HepG2 (cell line): ENCODE data around the gene ARMC5. TPM values are rescaled to one million over a fixed set of nuclear protein-coding genes. Genes with fewer than 3 reads are reported as not detected.

ENCODE experiments used
- ETV6 ChIP-seq: sonication (generic); formaldehyde crosslinking; conservative IDR thresholded peaks from 2 replicates; pipeline ENCODE4 v1.4.0; 2020; ENCODE audit warnings: missing genetic modification reagents
- FOXO4 ChIP-seq: sonication (generic); formaldehyde crosslinking; conservative IDR thresholded peaks from 2 replicates; pipeline ENCODE4 v1.8.1; 2023; ENCODE audit warnings: missing genetic modification reagents
- GABPB1 ChIP-seq: IDR thresholded peaks from 2 replicates; pipeline ENCODE4 v1.6.1; 2016; ENCODE audit warnings: mild to moderate bottlenecking, missing genetic modification reagents, moderate library complexity, missing compliant biosample characterization
- HDAC2 ChIP-seq: sonication (generic); formaldehyde crosslinking; IDR thresholded peaks from 2 replicates; pipeline ENCODE4 v1.4.0; 2020; ENCODE audit warnings: missing genetic modification reagents
- HOXA3 ChIP-seq: sonication (generic); formaldehyde crosslinking; IDR thresholded peaks from 2 replicates; pipeline ENCODE4 v1.5.0; 2020; ENCODE audit warnings: missing genetic modification reagents
- HOXA7 ChIP-seq: sonication (generic); formaldehyde crosslinking; IDR thresholded peaks from 2 replicates; pipeline ENCODE4 v1.8.1; 2022; ENCODE audit warnings: mild to moderate bottlenecking, missing genetic modification reagents, moderate library complexity
- IRF2 ChIP-seq: IDR thresholded peaks from 2 replicates; pipeline ENCODE4 v1.6.1; 2018; ENCODE audit warnings: missing genetic modification reagents, missing compliant biosample characterization
- KAT2B ChIP-seq: fragments of 150-350 bp; IDR thresholded peaks from 2 replicates; pipeline ENCODE4 v1.6.1; 2014; ENCODE audit warnings: low read depth, low read length, borderline replicate concordance
- MZF1 ChIP-seq: sonication (generic); formaldehyde crosslinking; IDR thresholded peaks from 2 replicates; pipeline ENCODE4 v1.8.1; 2023; ENCODE audit warnings: mild to moderate bottlenecking, missing genetic modification reagents, borderline replicate concordance
- NFRKB ChIP-seq: fragments of 450-650 bp; IDR thresholded peaks from 2 replicates; pipeline ENCODE4 v1.6.1; 2017
- NFYB ChIP-seq: sonication (generic); formaldehyde crosslinking; IDR thresholded peaks from 2 replicates; pipeline ENCODE4 v1.4.0; 2020; ENCODE audit warnings: missing genetic modification reagents
- NFYC ChIP-seq: IDR thresholded peaks from 2 replicates; pipeline ENCODE4 v1.6.1; 2016; ENCODE audit warnings: missing genetic modification reagents, missing compliant biosample characterization
- RAD21 ChIP-seq: fragments of 450-650 bp; formaldehyde crosslinking; IDR thresholded peaks from 2 replicates; pipeline ENCODE4 v1.5.0; 2020; ENCODE audit warnings: mild to moderate bottlenecking
- RFX5 ChIP-seq: IDR thresholded peaks from 2 replicates; pipeline ENCODE4 v1.6.1; 2011; ENCODE audit warnings: low read depth, low read length, improper control_type of control experiment
- SMYD3 ChIP-seq: sonication (generic); formaldehyde crosslinking; IDR thresholded peaks from 2 replicates; pipeline ENCODE4 v1.8.1; 2023; ENCODE audit warnings: mild to moderate bottlenecking, missing genetic modification reagents
- SOX5 ChIP-seq: IDR thresholded peaks from 2 replicates; pipeline ENCODE4 v1.6.1; 2016; ENCODE audit warnings: borderline replicate concordance
- TGIF2 ChIP-seq: IDR thresholded peaks from 2 replicates; pipeline ENCODE4 v1.6.1; 2016; ENCODE audit warnings: control low read depth, missing compliant biosample characterization
- ZBTB42 ChIP-seq: sonication (generic); formaldehyde crosslinking; IDR thresholded peaks from 2 replicates; pipeline ENCODE4 v1.5.0; 2020; ENCODE audit warnings: mild to moderate bottlenecking, missing genetic modification reagents
- ZNF235 ChIP-seq: sonication (generic); formaldehyde crosslinking; IDR thresholded peaks from 2 replicates; pipeline ENCODE4 v1.8.1; 2023; ENCODE audit warnings: mild to moderate bottlenecking, missing genetic modification reagents, borderline replicate concordance
- ZNF547 ChIP-seq: sonication (generic); formaldehyde crosslinking; IDR thresholded peaks from 2 replicates; pipeline ENCODE4 v1.5.1; 2020; ENCODE audit warnings: mild to moderate bottlenecking, missing genetic modification reagents
- ZNF607 ChIP-seq: sonication (generic); formaldehyde crosslinking; IDR thresholded peaks from 2 replicates; pipeline ENCODE4 v1.5.1; 2020; ENCODE audit warnings: missing genetic modification reagents, mild to moderate bottlenecking, borderline replicate concordance
- ZNF710 ChIP-seq: sonication (generic); formaldehyde crosslinking; IDR thresholded peaks from 2 replicates; pipeline ENCODE4 v1.5.0; 2020; ENCODE audit warnings: mild to moderate bottlenecking, missing genetic modification reagents, borderline replicate concordance
- ZNF75D ChIP-seq: sonication (generic); formaldehyde crosslinking; IDR thresholded peaks from 2 replicates; pipeline ENCODE4 v1.8.1; 2023; ENCODE audit warnings: missing genetic modification reagents, mild to moderate bottlenecking, borderline replicate concordance
- ZNF800 ChIP-seq: sonication (generic); formaldehyde crosslinking; IDR thresholded peaks from 2 replicates; pipeline ENCODE4 v1.4.0; 2020; ENCODE audit warnings: missing genetic modification reagents
- ZNF850 ChIP-seq: sonication (generic); formaldehyde crosslinking; conservative IDR thresholded peaks from 2 replicates; pipeline ENCODE4 v1.9.0; 2021; ENCODE audit warnings: mild to moderate bottlenecking, missing genetic modification reagents
- ZSCAN31 ChIP-seq: sonication (generic); formaldehyde crosslinking; IDR thresholded peaks from 2 replicates; pipeline ENCODE4 v1.5.0; 2020; ENCODE audit warnings: low read depth, mild to moderate bottlenecking, missing genetic modification reagents
- polyA plus RNA-seq, 8 experiments: library from polyadenylated mRNA; depleted of rRNA in 3 of 8; stranded (reverse) in 7 of 8; unstranded in 1 of 8; fragments of >200 nt; fragmentation: Illumina TruSeq in 4 of 8; extraction: Trizol in 4 of 8; gene quantifications; 2 replicates each; pipeline versions ENCODE4 v1.2.1 to v1.2.3, GENCODE V29; 2011 to 2016; ENCODE audit warnings: low read depth in 4 of 8, missing spikeins in 1 of 8, mixed read lengths in 1 of 8; ENCODE audit not compliant: insufficient read depth in 1 of 8
- total RNA-seq, 5 experiments: library from RNA; depleted of rRNA; stranded (reverse); fragments of >200 nt; fragmentation: Illumina TruSeq; extraction: Trizol; gene quantifications; 2 replicates each; pipeline ENCODE4 v1.2.3, GENCODE V29; 2016; ENCODE audit warnings: low read depth in 1 of 5

Gene ARMC5
- total and polyA plus RNA-seq, 2 of the 13 experiments (the other 11 are each of a cell fraction or from before 2014, with no cell fraction given), result 10.8 to 22.3 TPM

GRCh38 chr16:31472709-31473203 is 13.5 kb downstream of the ARMC5 start (continued):
- TF ChIP-seq FOXO4 (CRISPR knock-in tag), result no peak
- no peak for TF ChIP-seq TGIF2 (CRISPR knock-in tag)
- no peak for TF ChIP-seq ZNF547 (CRISPR knock-in tag)
- no peak for TF ChIP-seq HOXA7
- no peak for TF ChIP-seq ETV6 (CRISPR knock-in tag)
- TF ChIP-seq RFX5, result no peak
- TF ChIP-seq ZNF850, result no peak
- TF ChIP-seq ZBTB42 (CRISPR knock-in tag), result no peak
- no peak for TF ChIP-seq ZSCAN31 (CRISPR knock-in tag)
- no peak for TF ChIP-seq ZNF235
- no peak for TF ChIP-seq HDAC2 (CRISPR knock-in tag)
- 0 out of 2 replicates have a peak, but pooled peaks have one; percentile 61 for TF ChIP-seq ZNF75D (CRISPR knock-in tag)
- no peak for TF ChIP-seq ZNF607 (CRISPR knock-in tag)
- peak; percentile 44; the same call in 1 of the 2 replicates for TF ChIP-seq GABPB1 (CRISPR knock-in tag)
- no peak for TF ChIP-seq KAT2B
- TF ChIP-seq NFYC (CRISPR knock-in tag), result peak; percentile 67; the same call in 1 of the 2 replicates
- no peak for TF ChIP-seq RAD21 (CRISPR knock-in tag)
- TF ChIP-seq ZNF800 (CRISPR knock-in tag), result no peak
- no peak for TF ChIP-seq NFRKB
- TF ChIP-seq NFYB, result peak; percentile 72
- TF ChIP-seq HOXA3 (CRISPR knock-in tag), result peak; percentile 54; the same call in 1 of the 2 replicates
- no peak for TF ChIP-seq MZF1 (CRISPR knock-in tag)
- TF ChIP-seq ZNF710, result no peak
- TF ChIP-seq IRF2 (CRISPR knock-in tag), result no peak
- no peak for TF ChIP-seq SOX5 (CRISPR knock-in tag)
- no peak for TF ChIP-seq SMYD3
